Transverse colon (tissue), 4 donors: ENCODE measurements around the gene ITGBL1. TPM values are rescaled to one million over a fixed set of nuclear protein-coding genes. Genes with fewer than 3 reads are reported as not detected.

ENCODE experiments used
- DNase-seq: peaks from one replicate; pipeline ENCODE4 v3.0.0-alpha.2; 2019
- H3K27ac ChIP-seq, 4 donors: fragments of 200-600 bp; sonication (generic); 2 replicates each; pipeline ENCODE4 v1.5.1; 2016 to 2018; ENCODE audit warnings: inconsistent platforms in 4 of 4
- H3K27me3 ChIP-seq: fragments of 200-600 bp; sonication (generic); 2 replicates; pipeline ENCODE4 v1.5.1; 2017; ENCODE audit warnings: inconsistent platforms
- H3K36me3 ChIP-seq, 4 donors: fragments of 200-600 bp; sonication (generic); 2 replicates each; pipeline ENCODE4 v1.5.1; 2017 to 2019; ENCODE audit warnings: inconsistent platforms in 4 of 4
- H3K4me1 ChIP-seq, 4 donors: fragments of 200-600 bp; sonication (generic); 2 replicates each; pipeline ENCODE4 v1.5.1; 2017 to 2020; ENCODE audit warnings: inconsistent platforms in 4 of 4
- H3K4me3 ChIP-seq, 4 donors: fragments of 200-600 bp; sonication (generic); 1 replicate in 1 of 4; 2 replicates in 3 of 4; pipeline versions ENCODE4 v1.5.1 to v1.6.1; 2017 to 2019; ENCODE audit warnings: inconsistent platforms in 4 of 4
- H3K9me3 ChIP-seq, 2 donors: fragments of 200-600 bp; sonication (generic); 2 replicates each; pipeline ENCODE4 v1.5.1; 2017 to 2019; ENCODE audit warnings: inconsistent platforms in 2 of 2
- EP300 ChIP-seq: sonication (generic); formaldehyde crosslinking; IDR thresholded peaks from one replicate; pipeline ENCODE4 v1.6.1; 2017; ENCODE audit warnings: antibody characterized with exemption, low read depth
- POLR2A ChIP-seq: fragments of 450-650 bp; IDR thresholded peaks from one replicate; pipeline ENCODE4 v1.6.1; 2016; ENCODE audit warnings: antibody characterized with exemption, mild to moderate bottlenecking, moderate library complexity
- POLR2AphosphoS5 ChIP-seq, 3 donors: sonication (generic); formaldehyde crosslinking; IDR thresholded peaks; one replicate each; pipeline ENCODE4 v1.6.1; 2016; ENCODE audit warnings: antibody characterized with exemption in 3 of 3
- WGBS, 2 donors: methylation state at CpG; one replicate each; pipeline ENCODE4 v1.1.5; 2018; ENCODE audit warnings: low coverage in 1 of 2; 5-methylcytosine and 5-hydroxymethylcytosine counted together
- in situ Hi-C, 4 donors: fragments of 200-750 bp; cut with MboI; loops; one replicate each; pipeline versions ENCODE4 v1.15.0 to v1.15.1; 2017; ENCODE audit warnings: low sequenced_read_pairs in 3 of 4, low pct_ligation_motif_present in 1 of 4, low pct_unique_long_range_greater_than_20kb in 1 of 4
- intact Hi-C: fragments of 100-400 bp; cut with DNase I; formaldehyde crosslinking; loops from one replicate; pipeline ENCODE4 v1.15.1; 2023; ENCODE audit warnings: low total_unique reads
- total RNA-seq, 4 donors: library from RNA; depleted of rRNA; stranded (reverse); fragments of >200 nt; gene quantifications; one replicate each; pipeline ENCODE4 v1.1.0, GENCODE V29; 2016
- TF ChIP-seq, protein P1 (sequence below), 5 experiments: fragments of 200-600 bp in 3 of 5; fragments of 450-650 bp in 2 of 5; sonication (generic) in 3 of 5; IDR thresholded peaks; 1 replicate in 2 of 5; 2 replicates in 3 of 5; pipeline ENCODE4 v1.5.1; 2016 to 2017; ENCODE audit warnings: antibody characterized with exemption in 5 of 5, inconsistent platforms in 3 of 5, mild to moderate bottlenecking in 2 of 5, moderate library complexity in 1 of 5

ITGBL1 gene
- total RNA-seq, 4 donors from 2014 or later, result 0.48 to 0.80 (median 0.68) TPM; not detected in 1

GRCh38 chr13:101489643-101490405 lies 37.3 kb downstream of the ITGBL1 start:
- H3K4me3 ChIP-seq, result no peak overlapping the region
- no peaks in the 10 kb centered on the region for H3K4me1 ChIP-seq
- no peaks in the 10 kb centered on the region for H3K36me3 ChIP-seq
- DNase-seq, result no peak
- intact Hi-C loops (no loop called here), in situ Hi-C loops (no loop called here)
- TF ChIP-seq POLR2AphosphoS5 (IDR thresholded peaks at IDR 0.05), result no peak
- no peak for TF ChIP-seq EP300
- TF ChIP-seq POLR2A, result no peak
- TF ChIP-seq, protein P1, sequence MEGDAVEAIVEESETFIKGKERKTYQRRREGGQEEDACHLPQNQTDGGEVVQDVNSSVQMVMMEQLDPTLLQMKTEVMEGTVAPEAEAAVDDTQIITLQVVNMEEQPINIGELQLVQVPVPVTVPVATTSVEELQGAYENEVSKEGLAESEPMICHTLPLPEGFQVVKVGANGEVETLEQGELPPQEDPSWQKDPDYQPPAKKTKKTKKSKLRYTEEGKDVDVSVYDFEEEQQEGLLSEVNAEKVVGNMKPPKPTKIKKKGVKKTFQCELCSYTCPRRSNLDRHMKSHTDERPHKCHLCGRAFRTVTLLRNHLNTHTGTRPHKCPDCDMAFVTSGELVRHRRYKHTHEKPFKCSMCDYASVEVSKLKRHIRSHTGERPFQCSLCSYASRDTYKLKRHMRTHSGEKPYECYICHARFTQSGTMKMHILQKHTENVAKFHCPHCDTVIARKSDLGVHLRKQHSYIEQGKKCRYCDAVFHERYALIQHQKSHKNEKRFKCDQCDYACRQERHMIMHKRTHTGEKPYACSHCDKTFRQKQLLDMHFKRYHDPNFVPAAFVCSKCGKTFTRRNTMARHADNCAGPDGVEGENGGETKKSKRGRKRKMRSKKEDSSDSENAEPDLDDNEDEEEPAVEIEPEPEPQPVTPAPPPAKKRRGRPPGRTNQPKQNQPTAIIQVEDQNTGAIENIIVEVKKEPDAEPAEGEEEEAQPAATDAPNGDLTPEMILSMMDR (IDR thresholded peaks at IDR 0.05), result no peak
- no peaks in the 10 kb centered on the region for H3K27me3 ChIP-seq
- H3K9me3 ChIP-seq, result no peaks in the 10 kb centered on the region
- H3K27ac ChIP-seq, result no peak overlapping the region
- WGBS, 2 donors, result 71 to 77% methylated on average over 2 to 3 of the region's 3 CpGs

GRCh38 chr13:101490406-101491015 lies 38.0 kb downstream of the ITGBL1 start:
- H3K9me3 ChIP-seq, result no peaks in the 10 kb centered on the region
- no peaks in the 10 kb centered on the region for H3K36me3 ChIP-seq
- no peak overlapping the region for H3K27ac ChIP-seq
- no peak for DNase-seq
- no peaks in the 10 kb centered on the region for H3K27me3 ChIP-seq
- in situ Hi-C loops, result no loop called here
- H3K4me3 ChIP-seq, result no peak overlapping the region
- no peak for TF ChIP-seq POLR2A
- intact Hi-C loops, result no loop called here
- no peaks in the 10 kb centered on the region for H3K4me1 ChIP-seq

DNA sequence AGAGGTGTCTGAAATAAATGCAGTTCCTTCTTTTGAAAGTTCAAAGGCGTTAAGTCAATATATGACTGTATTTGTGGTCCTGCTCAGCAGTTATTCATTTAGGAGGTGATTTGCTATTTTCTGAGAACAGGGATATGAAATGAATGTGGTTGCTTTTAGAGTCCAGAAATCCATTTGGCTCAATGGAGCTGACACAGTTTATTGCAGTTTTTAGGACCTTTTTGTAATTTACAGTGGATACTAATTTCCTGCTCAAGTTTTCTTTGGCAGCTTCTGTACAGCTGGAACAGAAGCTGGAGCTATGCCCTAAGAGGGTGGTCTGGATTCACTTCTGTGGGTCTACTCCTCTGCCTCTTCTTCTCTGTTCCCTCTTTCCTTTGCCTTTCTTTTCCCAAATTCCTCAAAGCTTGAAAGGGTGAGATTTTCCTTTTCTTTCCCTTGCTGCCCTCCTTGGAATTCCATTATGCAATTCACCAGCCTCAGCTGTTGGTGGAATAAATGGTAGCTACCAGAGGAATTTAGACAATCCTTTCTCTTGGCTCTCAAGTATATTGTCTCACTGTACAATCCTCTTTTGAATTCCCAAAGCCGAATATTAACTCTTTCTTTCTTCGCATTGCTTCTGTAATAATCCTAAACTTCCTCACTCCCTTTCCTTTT lies 39.9 kb downstream of the ITGBL1 start:
- intact Hi-C loops, result no loop called here
- H3K36me3 ChIP-seq, result no peaks in the 10 kb centered on the region
- no peaks in the 10 kb centered on the region for H3K4me1 ChIP-seq
- in situ Hi-C loops, result no loop called here
- H3K27ac ChIP-seq, result no peak overlapping the region
- no peak for DNase-seq
- H3K4me3 ChIP-seq, result no peak overlapping the region
- WGBS, 2 donors, result 86 to 87% methylated on average over 3 of the region's 3 CpGs
- TF ChIP-seq EP300, result no peak
- TF ChIP-seq, protein P1 (IDR thresholded peaks at IDR 0.05), result no peak
- no peak for TF ChIP-seq POLR2A
- no peak for TF ChIP-seq POLR2AphosphoS5 (IDR thresholded peaks at IDR 0.05)
- no peaks in the 10 kb centered on the region for H3K9me3 ChIP-seq
- no peaks in the 10 kb centered on the region for H3K27me3 ChIP-seq

- no peak for DNase-seq
- H3K36me3 ChIP-seq, result no peaks in the 10 kb centered on the region
- intact Hi-C loops (no loop called here), in situ Hi-C loops (no loop called here)
- TF ChIP-seq POLR2A (no peak), EP300 (no peak), POLR2AphosphoS5 (IDR thresholded peaks at IDR 0.05) (no peak)
- TF ChIP-seq, protein P1 (IDR thresholded peaks at IDR 0.05), result no peak
- no peaks in the 10 kb centered on the region for H3K9me3 ChIP-seq
- H3K4me3 ChIP-seq, result no peak overlapping the region
- no peaks in the 10 kb centered on the region for H3K27me3 ChIP-seq
- 79 to 82% methylated on average over 3 of the region's 3 CpGs for WGBS, 2 donors
- no peak overlapping the region for H3K27ac ChIP-seq
- H3K4me1 ChIP-seq, result no peaks in the 10 kb centered on the region
These were observed 41.1 kb downstream of the ITGBL1 start for GRCh38 chr13:101493541-101493940.
